K562 (cell line): ENCODE data around the gene MVP. TPM values are rescaled to one million over a fixed set of nuclear protein-coding genes. Genes with fewer than 3 reads are reported as not detected.

Experiments used
- ARID3A ChIP-seq: IDR thresholded peaks from 2 replicates; pipeline ENCODE4 v1.6.1; 2012; ENCODE audit warnings: low read depth, low read length, improper control_type of control experiment, borderline replicate concordance
- E2F3 ChIP-seq: fragments of 250-450 bp; sonication (Bioruptor Pico); IDR thresholded peaks from 2 replicates; pipeline ENCODE4 v1.4.0; 2020; ENCODE audit warnings: mild to moderate bottlenecking
- ELF1 ChIP-seq: fragments of 200-800 bp; sonication (Bioruptor generic); IDR thresholded peaks from 2 replicates; pipeline ENCODE4 v1.6.1; 2016; ENCODE audit warnings: missing genetic modification characterization, missing compliant biosample characterization
- ELF4 ChIP-seq: fragments of 450-650 bp; formaldehyde crosslinking; IDR thresholded peaks from 2 replicates; pipeline ENCODE4 v1.4.0; 2022; ENCODE audit warnings: missing genetic modification characterization
- ETV5 ChIP-seq: sonication (generic); formaldehyde crosslinking; IDR thresholded peaks from 2 replicates; pipeline ENCODE4 v1.4.0; 2020; ENCODE audit warnings: low read depth, mild to moderate bottlenecking, missing genetic modification reagents
- FIP1L1 ChIP-seq: fragments of 200-400 bp; formaldehyde crosslinking; IDR thresholded peaks from 2 replicates; pipeline ENCODE4 v1.6.1; 2018; ENCODE audit warnings: mild to moderate bottlenecking, low read depth, low read length; ENCODE audit not compliant: poor library complexity, severe bottlenecking
- HNRNPLL ChIP-seq: fragments of 200-400 bp; formaldehyde crosslinking; IDR thresholded peaks from 2 replicates; pipeline ENCODE4 v1.6.1; 2017; ENCODE audit warnings: low read length, low read depth, mild to moderate bottlenecking; ENCODE audit not compliant: poor library complexity, severe bottlenecking
- KDM4B ChIP-seq, 2 experiments: fragments of 450-650 bp in 1 of 2; sonication (generic) in 1 of 2; IDR thresholded peaks; 2 replicates each; pipeline ENCODE4 v1.6.1; 2016 to 2017; ENCODE audit warnings: borderline replicate concordance in 2 of 2, antibody characterized with exemption in 1 of 2, low read depth in 1 of 2, mild to moderate bottlenecking in 1 of 2
- KLF6 ChIP-seq: fragments of 250-450 bp; sonication (Bioruptor Pico); IDR thresholded peaks from 2 replicates; pipeline ENCODE4 v1.4.0; 2020; ENCODE audit warnings: mild to moderate bottlenecking, moderate library complexity, borderline replicate concordance
- LEF1 ChIP-seq: fragments of 450-650 bp; IDR thresholded peaks from 2 replicates; pipeline ENCODE4 v1.6.1; 2016; ENCODE audit warnings: mild to moderate bottlenecking
- PTTG1 ChIP-seq: fragments of 450-650 bp; IDR thresholded peaks from 2 replicates; pipeline ENCODE4 v1.6.1; 2016; ENCODE audit warnings: low read depth, mild to moderate bottlenecking, missing genetic modification characterization, missing compliant biosample characterization
- RHOXF2B ChIP-seq: fragments of 250-450 bp; sonication (Bioruptor Pico); conservative IDR thresholded peaks from 2 replicates; pipeline ENCODE4 v1.5.1; 2021
- TCF7L2 ChIP-seq: fragments of 150-350 bp; IDR thresholded peaks from 2 replicates; pipeline ENCODE4 v1.6.1; 2016; ENCODE audit warnings: low read depth, mild to moderate bottlenecking, low read length, moderate library complexity
- TEAD4 ChIP-seq, 2 experiments: sonication (generic) in 1 of 2; formaldehyde crosslinking in 1 of 2; IDR thresholded peaks; 2 replicates each; pipeline versions ENCODE4 v1.6.1 to v1.8.0; 2012 to 2022; ENCODE audit warnings: borderline replicate concordance in 1 of 2, inconsistent platforms in 1 of 2, low read length in 1 of 2, mild to moderate bottlenecking in 1 of 2, missing genetic modification reagents in 1 of 2
- THRAP3 ChIP-seq: fragments of 450-650 bp; IDR thresholded peaks from 2 replicates; pipeline ENCODE4 v1.6.1; 2016; ENCODE audit warnings: mild to moderate bottlenecking, inconsistent platforms, borderline replicate concordance
- TSC22D4 ChIP-seq: fragments of 450-650 bp; IDR thresholded peaks from 2 replicates; pipeline ENCODE4 v1.6.1; 2016; ENCODE audit warnings: missing genetic modification characterization, missing biosample characterization, control low read depth
- ZFX ChIP-seq: sonication (generic); formaldehyde crosslinking; IDR thresholded peaks from 2 replicates; pipeline ENCODE4 v1.8.0; 2022; ENCODE audit warnings: mild to moderate bottlenecking, missing genetic modification reagents, moderate library complexity
- ZNF146 ChIP-seq: IDR thresholded peaks from one replicate; pipeline ENCODE4 v1.6.1; 2018; ENCODE audit warnings: missing compliant biosample characterization; ENCODE audit not compliant: unreplicated experiment
- ZNF668 ChIP-seq: fragments of 250-450 bp; sonication (Bioruptor Pico); IDR thresholded peaks from 2 replicates; pipeline ENCODE4 v1.8.0; 2022; ENCODE audit warnings: mild to moderate bottlenecking, inconsistent platforms
- ZNF717 ChIP-seq: fragments of 250-450 bp; sonication (Bioruptor Pico); IDR thresholded peaks from 2 replicates; pipeline ENCODE4 v1.5.0; 2021
- polyA plus RNA-seq, 8 experiments: library from polyadenylated mRNA; depleted of rRNA in 4 of 8; stranded (reverse) in 5 of 8; unstranded in 3 of 8; fragments of >200 nt; fragmentation: Nextera tagmentation in 2 of 8; fragmentation: Illumina TruSeq in 1 of 8; extraction: Ambion mirVana in 2 of 8; extraction: Trizol in 1 of 8; gene quantifications; 2 replicates each; pipeline versions ENCODE4 v1.2.1 to v1.2.3, GENCODE V29; 2011 to 2014; ENCODE audit warnings: inconsistent platforms in 1 of 8, missing spikeins in 1 of 8
- total RNA-seq, 7 experiments: library from RNA; depleted of rRNA in 6 of 7; stranded (reverse); fragments of >200 nt in 6 of 7; fragmentation: Illumina TruSeq in 2 of 7; extraction: Trizol in 2 of 7; gene quantifications; 2 replicates each; pipeline versions ENCODE4 v1.2.1 to v1.2.3, GENCODE V29; 2011 to 2021; ENCODE audit warnings: low replicate concordance in 1 of 7
- TF ChIP-seq, protein P1 (sequence below): fragments of 450-650 bp; formaldehyde crosslinking; IDR thresholded peaks from 2 replicates; pipeline ENCODE4 v1.4.0; 2020; ENCODE audit warnings: mild to moderate bottlenecking, moderate library complexity
- TF ChIP-seq, protein P2 (sequence below): fragments of 250-450 bp; sonication (Bioruptor Pico); IDR thresholded peaks from 2 replicates; pipeline ENCODE4 v1.5.0; 2021

Gene MVP
- total and polyA plus RNA-seq, 9 of the 15 experiments (the other 6 are each of a cell fraction or from before 2014, with no cell fraction given), result 0.39 to 1.9 (median 0.76) TPM; not detected in 2

DNA sequence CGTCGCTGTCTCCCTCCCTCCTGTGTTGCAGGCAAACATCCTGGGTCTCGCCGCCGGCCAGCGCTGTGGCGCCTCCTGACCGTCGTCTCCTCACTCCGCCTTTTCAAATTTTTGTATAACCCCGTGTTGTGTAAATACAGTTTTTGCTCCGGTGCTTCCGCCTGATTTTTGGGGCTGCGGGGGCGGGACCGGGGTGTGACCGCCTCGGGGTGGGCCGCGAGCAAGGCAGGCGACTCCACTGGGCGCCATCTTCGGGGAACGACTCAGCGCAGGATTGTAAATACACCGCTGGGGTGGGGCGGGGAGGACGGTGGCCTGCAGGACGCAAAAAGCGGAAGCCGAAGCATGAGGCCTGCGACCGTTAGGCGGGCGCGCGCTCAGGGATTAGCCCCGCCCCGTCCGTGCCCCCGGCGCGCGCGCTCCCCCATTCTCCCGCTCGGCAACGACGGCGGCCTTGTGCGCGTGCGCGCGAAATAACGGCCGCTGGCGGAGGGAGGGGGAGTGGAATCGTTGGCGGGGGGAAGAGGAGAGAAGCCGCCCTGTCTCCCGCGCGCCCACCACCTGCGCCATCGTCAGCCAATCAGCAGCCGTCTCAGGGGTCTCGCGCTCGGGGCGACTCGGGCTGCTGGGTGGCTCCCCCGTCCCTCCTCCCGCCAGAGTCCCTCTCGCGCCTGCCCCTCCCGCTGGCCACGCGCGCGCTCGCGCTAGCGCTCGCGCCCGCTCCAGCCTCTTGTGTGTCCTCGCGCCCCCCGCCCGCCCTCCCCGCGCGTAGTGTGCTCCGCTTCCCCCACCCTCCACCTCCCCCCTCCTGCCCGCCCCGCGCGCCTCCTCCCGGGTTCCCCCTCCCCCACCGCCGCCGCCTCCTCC, 14.8 kb upstream of the MVP start (continued):
- TF ChIP-seq FIP1L1 (peak; percentile 91), ZNF717 (CRISPR knock-in tag) (no peak), TSC22D4 (tag) (no peak), ZFX (CRISPR knock-in tag) (peak; percentile 86), RHOXF2B (CRISPR knock-in tag) (0 out of 2 replicates have a peak, but pooled peaks have one; percentile 11), E2F3 (CRISPR knock-in tag) (peak; percentile 97), ZNF146 (CRISPR knock-in tag) (no peak), ETV5 (CRISPR knock-in tag) (peak; percentile 52), ARID3A (0 out of 2 replicates have a peak, but pooled peaks have one; percentile 19), LEF1 (no peak; the same call in 1 of the 2 replicates), TCF7L2 (no peak), KLF6 (CRISPR knock-in tag) (peak; percentile 80; the same call in 1 of the 2 replicates), ZNF668 (CRISPR knock-in tag) (0 out of 2 replicates have a peak, but pooled peaks have one; percentile 47), ELF4 (CRISPR knock-in tag) (no peak), TEAD4 (IDR thresholded peaks at IDR 0.05; ENCODE audit: low read length) (peak; percentile 46; the same call in 1 of the 2 replicates), TEAD4 (CRISPR knock-in tag; IDR thresholded peaks at IDR 0.05; ENCODE audit: borderline replicate concordance) (no peak), KDM4B (IDR thresholded peaks at IDR 0.05; ENCODE audit: borderline replicate concordance in 2 of 2, low read depth in 1 of 2) (peak in 1 of 2 experiments; percentile 90; a peak in 2 of 4 replicates), ELF1 (tag) (peak; percentile 77), PTTG1 (tag) (no peak), THRAP3 (no peak), HNRNPLL (peak; percentile 86)
- TF ChIP-seq, protein P1, sequence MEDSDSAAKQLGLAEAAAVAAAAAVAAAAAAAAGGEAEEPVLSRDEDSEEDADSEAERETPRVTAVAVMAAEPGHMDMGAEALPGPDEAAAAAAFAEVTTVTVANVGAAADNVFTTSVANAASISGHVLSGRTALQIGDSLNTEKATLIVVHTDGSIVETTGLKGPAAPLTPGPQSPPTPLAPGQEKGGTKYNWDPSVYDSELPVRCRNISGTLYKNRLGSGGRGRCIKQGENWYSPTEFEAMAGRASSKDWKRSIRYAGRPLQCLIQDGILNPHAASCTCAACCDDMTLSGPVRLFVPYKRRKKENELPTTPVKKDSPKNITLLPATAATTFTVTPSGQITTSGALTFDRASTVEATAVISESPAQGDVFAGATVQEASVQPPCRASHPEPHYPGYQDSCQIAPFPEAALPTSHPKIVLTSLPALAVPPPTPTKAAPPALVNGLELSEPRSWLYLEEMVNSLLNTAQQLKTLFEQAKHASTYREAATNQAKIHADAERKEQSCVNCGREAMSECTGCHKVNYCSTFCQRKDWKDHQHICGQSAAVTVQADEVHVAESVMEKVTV (CRISPR knock-in tag), result no peak
- TF ChIP-seq, protein P2, sequence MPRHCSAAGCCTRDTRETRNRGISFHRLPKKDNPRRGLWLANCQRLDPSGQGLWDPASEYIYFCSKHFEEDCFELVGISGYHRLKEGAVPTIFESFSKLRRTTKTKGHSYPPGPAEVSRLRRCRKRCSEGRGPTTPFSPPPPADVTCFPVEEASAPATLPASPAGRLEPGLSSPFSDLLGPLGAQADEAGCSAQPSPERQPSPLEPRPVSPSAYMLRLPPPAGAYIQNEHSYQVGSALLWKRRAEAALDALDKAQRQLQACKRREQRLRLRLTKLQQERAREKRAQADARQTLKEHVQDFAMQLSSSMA, result 0 out of 2 replicates have a peak, but pooled peaks have one; percentile 6
